Rectal smooth muscle tissue (tissue), 1 donor: ENCODE results near the gene TOLLIP.
"Not testable (repeated sequence)": the region's sequence is repeated elsewhere in the genome, so short reads cannot be mapped to it uniquely, and the experiment has no call there.

Experiments
- H3K27ac ChIP-seq: one replicate; pipeline ENCODE4 v1.7.0; 2013; ENCODE audit warnings: low read depth, low read length, inconsistent platforms
- H3K27me3 ChIP-seq: one replicate; pipeline ENCODE4 v1.7.0; 2013; ENCODE audit warnings: low read length; ENCODE audit not compliant: control insufficient read depth, insufficient read depth
- H3K36me3 ChIP-seq: one replicate; pipeline ENCODE4 v1.7.0; 2013; ENCODE audit warnings: low read length; ENCODE audit not compliant: control insufficient read depth, insufficient read depth
- H3K4me1 ChIP-seq: one replicate; pipeline ENCODE4 v1.7.0; 2013; ENCODE audit warnings: low read length; ENCODE audit not compliant: control insufficient read depth, insufficient read depth
- H3K4me3 ChIP-seq: one replicate; pipeline ENCODE4 v1.7.0; 2013; ENCODE audit warnings: low read length
- H3K9ac ChIP-seq: one replicate; pipeline ENCODE4 v1.7.0; 2013; ENCODE audit warnings: low read length

The TOLLIP gene

DNA sequence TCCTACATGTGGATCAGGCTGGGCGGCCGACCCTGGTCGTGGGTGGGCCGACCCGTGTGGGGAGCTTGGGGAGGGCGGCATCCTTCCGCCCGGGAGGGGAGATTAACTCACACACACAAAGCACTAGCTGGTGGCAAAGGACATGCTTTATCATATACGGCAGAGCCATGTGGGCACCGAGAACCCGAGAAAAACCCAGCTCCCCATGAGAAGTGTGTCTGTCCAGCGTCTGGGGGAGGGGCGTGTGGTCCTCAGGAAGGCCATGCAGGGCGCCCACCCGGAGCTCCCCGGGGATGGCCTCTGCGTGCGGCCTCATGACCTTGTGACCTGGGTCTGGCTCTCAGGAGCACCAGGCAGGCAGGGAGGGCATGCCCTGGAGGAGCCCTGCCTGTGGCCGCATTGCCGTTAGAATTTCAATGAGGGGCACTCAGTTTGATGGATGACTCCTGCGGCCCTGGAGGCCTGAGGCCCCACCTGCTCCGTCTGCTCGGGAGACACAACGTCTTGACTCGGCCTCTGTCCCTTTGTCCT, 39.4 kb upstream of the TOLLIP start:
- no peak overlapping the region for H3K9ac ChIP-seq
- H3K27ac ChIP-seq: no peak overlapping the region

DNA sequence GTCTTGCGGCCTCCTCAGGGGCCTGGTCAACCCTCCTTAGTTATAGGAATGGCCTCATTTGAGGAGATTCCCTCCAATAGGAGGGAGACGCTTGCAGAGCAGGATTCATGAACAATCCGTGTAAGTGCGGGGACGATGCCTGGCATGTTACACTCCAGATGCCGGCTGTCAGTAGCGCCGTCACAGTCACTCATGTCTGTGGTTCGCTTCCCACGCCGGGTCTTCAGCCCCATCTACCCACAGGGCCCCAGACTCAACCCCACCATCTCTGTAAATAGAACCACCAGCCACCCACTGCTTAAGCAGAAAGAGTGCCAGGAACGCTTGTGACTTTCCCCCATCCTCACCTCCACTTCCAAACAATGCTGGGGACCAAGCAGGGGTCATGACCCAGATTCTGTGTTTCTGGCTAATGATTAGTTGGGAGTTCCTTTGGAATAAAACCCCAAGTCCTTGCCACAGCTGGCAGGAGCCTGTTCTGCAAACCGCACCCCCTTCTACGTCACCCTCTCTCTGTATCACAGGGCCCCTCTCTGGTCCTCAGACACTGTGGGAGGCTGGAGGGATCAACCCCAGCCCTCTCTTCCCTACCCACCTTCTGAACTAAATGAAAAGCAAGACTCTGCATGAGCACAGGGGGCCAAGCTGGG, 38.8 kb upstream of the TOLLIP start:
- H3K27ac ChIP-seq: no peak overlapping the region
- no peaks in the 10 kb centered on the region for H3K27me3 ChIP-seq

More for the DNA sequence above, 39.4 kb upstream of the TOLLIP start:
- Histone ChIP-seq H3K4me1 (no peaks in the 10 kb centered on the region), H3K27me3 (no peaks in the 10 kb centered on the region), H3K4me3 (no peak overlapping the region), H3K36me3 (no peaks in the 10 kb centered on the region)

DNA sequence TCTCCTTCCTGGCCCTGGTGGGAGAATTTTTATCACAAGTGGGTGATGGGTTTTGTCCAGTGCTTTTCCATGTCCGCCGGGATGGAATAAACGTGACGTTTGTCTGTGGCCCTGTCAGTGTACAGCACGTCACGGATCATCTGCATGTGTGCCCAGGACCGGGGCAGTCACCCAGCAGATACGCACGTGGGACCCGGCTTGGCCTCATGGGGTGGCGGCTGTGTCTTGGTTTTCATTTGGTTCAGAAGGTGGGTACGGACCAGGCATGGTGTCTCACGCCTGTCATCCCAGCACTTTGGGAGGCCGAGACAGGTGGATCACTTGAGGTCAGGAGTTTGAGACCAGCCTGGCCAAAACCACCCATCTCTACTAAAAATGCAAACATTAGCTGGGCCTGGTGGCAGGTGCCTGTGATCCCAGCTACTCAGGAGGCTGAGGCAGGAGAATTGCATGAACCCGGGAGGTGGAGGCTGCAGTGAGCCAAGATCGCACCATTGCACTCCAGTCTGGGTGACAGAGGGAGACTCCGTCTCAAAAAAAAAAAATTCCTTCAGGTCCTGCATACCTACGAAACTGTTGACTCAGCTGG, 38.1 kb upstream of the TOLLIP start:
- not testable (repeated sequence) for H3K9ac ChIP-seq

More for the DNA sequence above, 38.8 kb upstream of the TOLLIP start:
- H3K4me1 ChIP-seq: no peaks in the 10 kb centered on the region
- no peak overlapping the region for H3K4me3 ChIP-seq
- no peak overlapping the region for H3K9ac ChIP-seq
- no peaks in the 10 kb centered on the region for H3K36me3 ChIP-seq

DNA sequence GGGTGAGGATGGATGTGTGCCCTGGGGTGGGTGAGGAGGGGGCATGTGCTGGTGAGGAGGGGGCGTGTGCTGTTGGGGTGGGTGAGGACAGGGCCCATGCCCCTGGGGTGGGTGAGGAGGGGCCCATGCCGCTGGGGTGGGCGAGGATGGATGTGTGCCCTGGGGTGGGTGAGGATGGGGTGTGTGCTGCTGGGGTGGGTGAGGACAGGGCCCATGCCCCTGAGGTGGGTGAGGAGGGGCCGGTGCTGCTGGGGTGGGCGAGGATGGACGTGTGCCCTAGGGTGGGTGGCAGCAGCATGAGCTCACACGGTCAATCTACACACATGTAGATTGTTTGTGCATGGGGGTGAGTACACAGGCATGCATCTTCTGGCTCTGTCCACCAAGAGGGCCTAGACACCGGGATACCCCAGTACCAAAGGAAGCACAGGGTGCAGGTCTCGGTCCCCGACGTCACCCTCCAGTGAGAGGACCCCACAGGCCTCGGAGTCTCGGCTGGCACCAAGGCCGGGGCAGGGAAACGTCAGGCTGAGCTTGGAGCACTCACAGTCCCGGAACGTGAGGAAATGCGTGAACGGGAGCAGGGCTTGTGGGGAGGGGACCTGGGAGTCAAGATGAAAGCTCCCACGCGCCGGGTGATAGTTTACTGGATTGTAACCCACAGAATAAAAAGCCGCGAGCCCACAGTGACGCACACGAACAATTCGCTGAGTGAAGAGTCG, 37.4 kb upstream of the TOLLIP start:
- H3K4me1 ChIP-seq: no peaks in the 10 kb centered on the region
- H3K9ac ChIP-seq: no peak overlapping the region
- H3K27ac ChIP-seq: no peak overlapping the region
- H3K36me3 ChIP-seq: no peaks in the 10 kb centered on the region
- no peak overlapping the region for H3K4me3 ChIP-seq
- H3K27me3 ChIP-seq: no peaks in the 10 kb centered on the region

More for the DNA sequence above, 38.1 kb upstream of the TOLLIP start:
- H3K36me3 ChIP-seq, H3K4me1 ChIP-seq, H3K4me3 ChIP-seq, H3K27ac ChIP-seq, H3K27me3 ChIP-seq: not testable (repeated sequence)

DNA sequence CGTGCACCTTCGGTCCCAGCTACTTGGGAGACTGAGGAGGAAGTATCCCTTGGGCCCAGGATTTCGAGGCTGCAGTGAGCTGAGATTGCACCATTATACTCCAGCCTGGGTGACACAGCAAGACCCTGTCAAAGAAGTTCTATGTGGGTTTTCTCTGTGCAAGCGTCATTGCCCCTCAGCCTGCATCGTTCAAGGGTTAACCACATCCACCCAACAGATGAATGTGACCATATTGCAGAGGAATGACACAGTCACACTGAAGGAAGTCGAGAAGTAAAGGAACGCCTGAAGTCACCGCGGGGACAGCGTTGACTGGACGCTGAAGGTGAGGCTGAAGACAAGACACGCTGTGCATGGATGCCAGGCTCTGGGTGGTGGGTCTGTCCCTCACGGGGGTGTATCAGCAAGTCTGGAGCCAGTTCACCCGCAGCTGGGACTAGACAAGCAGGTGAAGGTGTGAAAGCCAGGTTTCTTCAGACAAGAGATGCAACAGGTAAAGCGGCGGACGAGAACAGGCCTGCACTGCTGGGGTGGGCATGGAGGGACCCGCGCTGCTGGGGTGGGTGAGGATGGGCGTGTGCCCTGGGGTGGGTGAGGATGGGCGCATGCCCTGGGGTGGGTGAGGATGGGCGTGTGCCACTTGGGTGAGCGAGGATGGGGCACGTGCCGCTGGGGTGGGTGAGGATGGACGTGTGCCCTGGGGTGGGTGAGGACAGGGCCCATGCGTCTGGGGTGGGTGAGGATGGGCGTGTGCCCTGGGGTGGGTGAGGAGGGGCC, 36.5 kb upstream of the TOLLIP start:
- no peaks in the 10 kb centered on the region for H3K27me3 ChIP-seq
- H3K9ac ChIP-seq: no peak overlapping the region
- no peak overlapping the region for H3K27ac ChIP-seq
- no peaks in the 10 kb centered on the region for H3K4me1 ChIP-seq
- no peak overlapping the region for H3K4me3 ChIP-seq
- H3K36me3 ChIP-seq: no peaks in the 10 kb centered on the region

DNA sequence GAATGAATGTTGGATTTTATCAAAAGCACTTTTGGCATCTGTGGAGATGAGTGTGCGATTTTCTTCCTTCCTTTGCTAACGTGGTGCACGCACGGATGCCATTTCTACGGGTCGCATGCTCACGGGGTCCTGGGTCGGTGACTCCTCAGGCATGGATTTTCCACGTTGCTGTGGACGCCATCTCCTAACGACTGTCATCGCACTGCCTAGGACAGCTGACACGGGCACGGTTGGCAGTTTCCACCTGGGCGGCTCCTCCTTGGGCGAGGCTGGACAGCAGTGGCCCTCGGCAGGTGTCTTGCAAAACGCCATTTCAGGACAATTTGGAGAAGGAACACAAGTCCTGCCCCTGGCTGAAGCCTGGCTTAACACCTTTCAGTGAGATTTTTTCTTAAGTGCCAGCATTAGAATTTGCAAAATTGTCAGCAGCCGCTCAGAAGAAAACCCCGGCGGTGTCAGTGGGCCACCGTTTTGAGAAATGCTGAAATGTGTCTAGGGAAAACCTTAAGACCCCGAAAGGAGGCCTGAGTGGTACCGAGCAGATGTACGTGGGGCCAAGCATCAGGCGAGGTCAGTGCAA, 34.7 kb upstream of the TOLLIP start:
- H3K4me3 ChIP-seq: no peak overlapping the region
- no peaks in the 10 kb centered on the region for H3K27me3 ChIP-seq
- no peaks in the 10 kb centered on the region for H3K36me3 ChIP-seq
- no peaks in the 10 kb centered on the region for H3K4me1 ChIP-seq
- H3K27ac ChIP-seq: no peak overlapping the region
- H3K9ac ChIP-seq: no peak overlapping the region

DNA sequence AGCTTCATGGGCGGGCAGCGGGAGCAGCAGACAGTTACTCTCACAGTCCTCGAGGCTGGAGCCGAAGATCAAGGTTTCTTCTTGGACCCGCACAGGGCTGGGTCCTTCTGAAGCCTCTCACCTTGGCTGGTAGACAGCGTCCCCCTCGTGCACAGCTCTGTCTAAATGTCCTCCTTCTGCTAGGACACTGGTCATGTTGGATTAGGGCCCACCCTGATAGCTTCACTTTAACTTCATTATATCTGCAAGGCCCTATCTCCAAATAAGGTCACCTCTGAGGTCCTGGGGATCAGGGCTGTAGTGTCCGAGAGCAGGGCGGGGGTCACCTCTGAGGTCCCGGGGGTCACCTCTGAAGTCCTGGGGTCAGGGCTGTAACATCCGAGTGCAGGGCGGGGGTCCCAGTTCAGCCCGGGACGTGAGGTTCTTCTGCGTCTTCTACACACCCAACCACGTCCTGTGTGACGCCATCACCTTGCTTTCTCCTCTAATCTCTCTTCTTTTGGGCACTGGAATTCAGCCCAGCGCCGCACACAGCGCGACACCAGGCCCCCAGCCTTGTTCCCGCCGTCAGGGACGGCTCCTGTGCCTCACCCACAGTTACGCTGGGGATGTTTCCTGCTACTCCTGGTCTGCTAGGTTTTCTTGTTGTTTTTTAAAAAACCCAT, 34.1 kb upstream of the TOLLIP start:
- H3K4me1 ChIP-seq: no peaks in the 10 kb centered on the region

DNA sequence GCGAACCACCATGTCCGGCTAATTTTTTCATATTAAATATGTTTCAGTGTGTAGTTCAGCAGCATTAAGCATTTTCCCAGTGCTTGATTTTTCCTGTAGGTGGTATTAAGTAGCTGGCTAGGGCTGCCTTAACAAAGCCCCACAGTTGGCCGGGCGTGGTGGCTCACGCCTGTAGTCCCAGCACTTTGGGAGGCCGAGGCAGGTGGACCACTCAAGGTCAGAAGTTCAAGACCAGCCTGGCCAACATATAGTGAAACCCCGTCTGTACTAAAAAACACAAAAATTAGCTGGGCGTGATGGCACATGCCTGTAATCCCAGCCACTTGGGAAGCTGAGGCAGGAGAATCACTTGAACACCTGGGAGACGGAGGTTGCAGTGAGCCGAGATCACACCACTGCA, 33.5 kb upstream of the TOLLIP start:
- Histone ChIP-seq H3K4me3 (no peak overlapping the region), H3K4me1 (no peaks in the 10 kb centered on the region), H3K36me3 (no peaks in the 10 kb centered on the region), H3K9ac (no peak overlapping the region), H3K27ac (no peak overlapping the region), H3K27me3 (no peaks in the 10 kb centered on the region)

More for the DNA sequence above, 34.1 kb upstream of the TOLLIP start:
- H3K4me3 ChIP-seq: no peak overlapping the region
- no peaks in the 10 kb centered on the region for H3K36me3 ChIP-seq
- no peak overlapping the region for H3K27ac ChIP-seq
- no peaks in the 10 kb centered on the region for H3K27me3 ChIP-seq
- H3K9ac ChIP-seq: no peak overlapping the region

DNA sequence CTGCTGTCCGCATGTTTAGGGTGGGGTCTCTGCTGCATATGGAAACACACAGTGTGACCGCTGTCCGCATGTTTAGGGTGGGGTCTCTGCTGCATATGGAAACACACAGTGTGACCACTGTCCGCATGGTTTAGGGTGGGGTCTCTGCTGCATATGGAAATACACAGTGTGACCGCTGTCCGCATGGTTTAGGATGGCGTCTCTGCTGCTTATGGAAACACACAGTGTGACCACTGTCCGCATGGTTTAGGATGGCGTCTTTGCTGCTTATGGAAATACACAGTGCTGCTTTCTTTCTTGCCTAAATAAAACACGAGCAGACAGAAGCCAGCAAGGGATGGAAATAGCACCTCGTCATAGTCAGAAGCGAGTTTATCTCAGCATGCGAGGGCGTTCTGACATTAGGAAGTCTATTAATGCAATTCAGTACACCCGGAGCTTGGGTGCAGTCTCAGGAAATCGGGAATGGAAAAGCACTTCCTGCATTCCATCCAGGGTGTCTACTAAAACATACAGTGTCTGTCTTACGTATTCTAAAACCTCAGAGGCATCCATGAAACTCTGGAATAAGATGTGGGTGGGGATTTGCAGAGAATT, 32.6 kb upstream of the TOLLIP start:
- no peaks in the 10 kb centered on the region for H3K4me1 ChIP-seq
- no peak overlapping the region for H3K27ac ChIP-seq
- no peaks in the 10 kb centered on the region for H3K27me3 ChIP-seq
- H3K36me3 ChIP-seq: no peaks in the 10 kb centered on the region
- H3K9ac ChIP-seq: no peak overlapping the region
- no peak overlapping the region for H3K4me3 ChIP-seq

DNA sequence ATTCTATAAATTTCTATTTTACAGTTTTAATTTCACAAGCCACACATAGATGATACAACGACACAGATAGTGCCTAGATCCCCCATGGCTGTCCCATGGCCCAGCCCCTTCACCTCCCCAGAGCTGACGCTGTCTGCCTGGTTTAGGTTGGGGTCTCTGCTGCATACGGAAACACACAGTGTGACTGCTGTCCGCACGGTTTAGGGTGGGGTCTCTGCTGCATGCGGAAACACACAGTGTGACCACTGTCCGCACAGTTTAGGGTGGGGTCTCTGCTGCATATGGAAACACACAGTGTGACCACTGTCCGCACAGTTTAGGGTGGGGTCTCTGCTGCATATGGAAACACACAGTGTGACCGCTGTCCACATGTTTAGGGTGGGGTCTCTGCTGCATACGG, 31.8 kb upstream of the TOLLIP start:
- H3K27ac ChIP-seq, H3K36me3 ChIP-seq, H3K4me1 ChIP-seq, H3K4me3 ChIP-seq, H3K9ac ChIP-seq, H3K27me3 ChIP-seq: not testable (repeated sequence)

DNA sequence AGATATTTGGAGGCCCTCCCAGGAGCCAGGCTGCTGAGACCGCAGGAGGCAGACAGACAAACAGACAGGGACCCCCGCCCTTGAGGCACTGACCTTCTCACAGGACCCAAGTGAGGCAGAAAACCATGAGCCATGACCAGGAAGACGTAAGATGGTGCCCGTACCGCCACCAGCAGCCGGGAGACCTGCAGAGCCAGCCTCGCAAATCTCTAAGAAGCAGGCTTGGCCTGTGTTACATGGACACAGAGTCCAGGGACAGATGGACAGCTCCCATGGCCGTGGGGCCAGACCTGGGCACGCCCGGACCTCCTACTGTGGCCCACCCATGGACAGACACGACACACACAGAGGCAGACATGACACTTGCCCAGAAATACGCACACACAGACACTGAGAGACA, 30.7 kb upstream of the TOLLIP start:
- H3K27me3 ChIP-seq: no peaks in the 10 kb centered on the region

More for the DNA sequence above, 30.7 kb upstream of the TOLLIP start:
- H3K9ac ChIP-seq: no peak overlapping the region
- H3K36me3 ChIP-seq: no peaks in the 10 kb centered on the region
- peaks cover 7% of the 10 kb centered on the region for H3K4me1 ChIP-seq
- H3K27ac ChIP-seq: no peak overlapping the region
- no peak overlapping the region for H3K4me3 ChIP-seq
